ENCODE measurements around the gene SAP30BP.

- TF ChIP-seq RXRA (CRISPR knock-in tag; IDR thresholded peaks at IDR 0.05) = no peak
- TF ChIP-seq MEIS2 (CRISPR knock-in tag; IDR thresholded peaks at IDR 0.05) = no peak
- no peak for TF ChIP-seq KDM2A (CRISPR knock-in tag; IDR thresholded peaks at IDR 0.05; ENCODE audit: borderline replicate concordance, low read depth)
- TF ChIP-seq, protein P1, sequence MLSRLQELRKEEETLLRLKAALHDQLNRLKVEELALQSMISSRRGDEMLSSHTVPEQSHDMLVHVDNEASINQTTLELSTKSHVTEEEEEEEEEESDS (CRISPR knock-in tag; IDR thresholded peaks at IDR 0.05; ENCODE audit: borderline replicate concordance) = no peak
- TF ChIP-seq KLF13 (CRISPR knock-in tag; IDR thresholded peaks at IDR 0.05) = no peak
- TF ChIP-seq MYNN (CRISPR knock-in tag; IDR thresholded peaks at IDR 0.05; ENCODE audit: low read depth) = no peak
- TF ChIP-seq ZNF792 (CRISPR knock-in tag; IDR thresholded peaks at IDR 0.05) = no peak
- TF ChIP-seq PREB (CRISPR knock-in tag; IDR thresholded peaks at IDR 0.05) = no peak
- TF ChIP-seq TFE3 (CRISPR knock-in tag; IDR thresholded peaks at IDR 0.05) = no peak
- no peak for TF ChIP-seq POLR2A (IDR thresholded peaks at IDR 0.05; ENCODE audit: insufficient read depth in 1 of 2, low read depth in 2 of 2, low read length in 2 of 2)
- TF ChIP-seq JARID2 (CRISPR knock-in tag; IDR thresholded peaks at IDR 0.05; ENCODE audit: insufficient replicate concordance) = no peak
- no peak for TF ChIP-seq CTCF (CRISPR knock-in tag; IDR thresholded peaks at IDR 0.05)
- TF ChIP-seq ZMYM4 (CRISPR knock-in tag; IDR thresholded peaks at IDR 0.05) = no peak
- TF ChIP-seq EZH2 (conservative IDR thresholded peaks at IDR 0.05; ENCODE audit: low read depth, low read length) = no peak
Measured at GRCh38 chr17:75730065-75730464, 62.9 kb downstream of the SAP30BP start.
